HG02678 (cell line): ENCODE results near the gene ZC3H7B.
A peak's percentile ranks its signal among the peaks of the same experiment; 100 is the strongest.

Experiments used
- ATAC-seq: cut with Tn5 transposase; IDR thresholded peaks from one replicate; pipeline ENCODE4 v1.9.1; 2021; ENCODE audit warnings: mild to moderate bottlenecking, moderate library complexity; ENCODE audit not compliant: unreplicated experiment

The ZC3H7B gene

DNA sequence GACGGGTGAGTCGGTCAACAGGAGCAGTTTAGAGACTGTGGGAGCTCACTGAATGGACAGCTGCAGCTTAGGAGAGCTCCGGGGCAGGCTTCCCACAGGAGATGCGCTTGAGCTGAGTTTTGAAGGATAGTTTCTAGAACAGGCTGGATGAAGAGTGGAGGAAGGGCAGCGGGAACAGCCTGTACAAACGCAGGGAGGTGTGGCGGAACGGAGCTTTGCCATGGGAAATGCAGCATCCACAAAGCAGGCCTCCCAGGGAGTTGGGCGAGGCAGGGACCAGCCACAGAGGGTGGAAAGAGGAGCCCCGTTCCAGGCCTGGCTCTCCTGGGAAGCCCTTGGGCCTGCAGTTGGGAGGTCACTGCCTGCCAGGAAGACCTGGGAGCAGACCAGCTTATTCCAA lies 53.7 kb downstream of the ZC3H7B start:
- no peak for ATAC-seq

DNA sequence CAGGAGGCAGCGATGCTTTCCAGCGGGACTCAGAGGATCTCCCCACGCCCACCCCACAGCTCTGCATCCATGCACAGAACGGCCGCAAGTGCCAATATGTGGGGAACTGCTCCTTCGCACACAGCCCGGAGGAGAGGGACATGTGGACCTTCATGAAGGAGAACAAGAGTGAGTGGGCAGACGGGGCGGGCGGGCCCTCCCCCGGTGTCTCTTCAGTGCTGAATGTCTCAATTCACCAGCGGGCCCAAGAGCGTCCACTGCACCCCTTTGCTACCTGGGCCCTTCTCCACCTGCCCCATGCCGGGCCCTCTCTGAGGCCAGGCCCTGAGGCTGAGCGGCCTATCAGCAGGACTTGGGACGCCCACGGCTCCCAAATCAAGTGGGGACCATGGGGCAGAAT lies 54.6 kb downstream of the ZC3H7B start:
- ATAC-seq: no peak

DNA sequence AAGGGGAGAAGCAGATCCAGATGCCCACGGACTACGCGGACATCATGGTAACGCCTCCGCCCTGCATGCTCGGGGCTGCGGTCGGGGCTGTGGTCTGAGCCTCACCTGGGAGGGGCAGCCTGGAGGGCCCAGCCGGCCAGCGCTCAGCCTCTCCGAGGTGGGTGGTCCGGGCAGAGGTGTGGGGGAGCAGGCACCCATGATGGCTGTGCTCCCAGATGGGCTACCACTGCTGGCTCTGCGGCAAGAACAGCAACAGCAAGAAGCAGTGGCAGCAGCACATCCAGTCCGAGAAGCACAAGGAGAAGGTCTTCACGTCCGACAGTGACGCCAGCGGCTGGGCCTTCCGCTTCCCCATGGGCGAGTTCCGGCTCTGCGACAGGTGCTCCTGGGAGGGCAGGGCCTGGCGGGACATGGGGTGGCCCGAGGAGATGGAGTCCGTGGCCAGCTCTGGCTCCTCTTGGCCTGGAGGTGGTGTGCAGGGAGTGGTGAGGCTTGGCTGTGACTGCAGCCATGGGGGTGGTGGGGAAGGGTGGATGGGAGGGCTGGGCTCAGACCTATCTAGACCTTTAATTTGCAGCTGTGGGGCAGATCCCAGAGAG lies 55.2 kb downstream of the ZC3H7B start:
- no peak for ATAC-seq

DNA sequence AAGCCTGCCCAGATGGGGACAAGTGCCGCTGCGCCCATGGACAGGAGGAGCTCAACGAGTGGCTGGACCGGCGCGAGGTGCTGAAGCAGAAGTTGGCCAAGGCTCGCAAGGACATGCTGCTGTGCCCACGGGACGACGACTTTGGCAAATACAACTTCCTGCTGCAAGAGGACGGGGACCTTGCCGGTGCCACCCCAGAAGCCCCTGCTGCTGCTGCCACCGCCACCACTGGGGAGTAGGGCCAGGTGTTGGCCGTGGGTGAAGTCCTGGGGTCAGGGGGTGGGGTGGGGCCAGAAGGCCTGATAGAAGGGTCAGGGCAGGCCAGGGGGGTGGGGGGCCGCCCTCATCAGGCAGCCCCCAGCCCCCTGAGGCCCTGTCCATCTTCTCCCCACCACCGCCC lies 55.9 kb downstream of the ZC3H7B start:
- ATAC-seq: no peak

DNA sequence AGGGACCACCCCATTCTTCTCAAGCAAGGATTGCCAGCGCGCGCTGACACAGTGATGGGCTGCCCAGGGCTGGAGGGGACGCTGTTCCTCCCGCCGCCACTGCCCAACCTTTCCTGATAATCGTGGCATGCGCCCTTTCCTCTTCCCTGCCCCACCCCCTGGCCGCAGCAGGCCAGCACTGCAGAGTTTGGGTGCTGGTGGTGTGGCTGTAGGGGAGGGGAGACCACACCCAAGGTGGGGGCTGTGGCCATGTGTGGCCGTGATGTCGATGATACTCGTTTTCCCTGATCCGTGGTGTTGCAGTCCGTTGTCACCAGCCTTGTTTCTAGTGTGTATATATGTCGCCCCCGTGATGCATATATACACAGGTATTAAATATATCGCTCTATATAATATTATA lies 57.6 kb downstream of the ZC3H7B start:
- no peak for ATAC-seq

DNA sequence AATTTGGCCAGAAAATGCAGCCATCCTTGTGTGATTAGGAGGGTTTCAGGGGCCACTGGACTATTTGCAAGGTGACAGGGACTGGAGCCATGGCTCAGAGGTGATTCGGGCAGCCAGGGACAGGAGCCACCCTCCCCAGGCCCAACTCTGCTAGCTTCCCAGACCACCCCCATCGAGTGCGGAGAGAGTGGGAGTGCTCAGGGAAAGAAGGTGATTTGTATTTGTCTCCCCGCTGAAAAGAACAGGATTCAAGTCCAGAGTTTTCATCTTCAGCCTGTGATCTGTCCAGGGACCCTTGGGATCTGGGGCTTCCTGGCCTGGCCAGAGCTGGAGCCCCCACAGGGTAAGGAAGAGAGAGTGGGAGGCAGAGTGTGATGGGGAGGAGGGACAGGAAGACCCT lies 58.1 kb downstream of the ZC3H7B start:
- no peak for ATAC-seq

DNA sequence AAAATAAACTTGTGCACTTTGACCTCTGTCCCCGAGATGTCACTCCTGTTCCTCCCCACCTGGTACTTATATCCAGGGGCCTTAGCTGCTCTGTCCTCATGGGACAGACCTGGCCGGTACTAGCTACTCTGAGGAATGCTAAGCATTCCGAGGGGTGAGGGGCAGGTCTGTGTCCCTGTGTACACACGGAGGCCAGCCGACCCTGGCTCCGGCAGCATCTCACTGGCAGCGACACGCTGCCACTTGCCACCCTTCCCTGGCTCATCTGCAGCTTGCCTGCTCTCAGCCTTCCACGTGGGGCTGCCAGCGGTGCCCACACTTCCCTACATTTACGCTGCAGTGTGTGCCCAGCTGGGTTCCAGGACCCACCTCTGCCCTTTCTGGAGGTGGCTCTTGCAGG lies 58.8 kb downstream of the ZC3H7B start:
- no peak for ATAC-seq

DNA sequence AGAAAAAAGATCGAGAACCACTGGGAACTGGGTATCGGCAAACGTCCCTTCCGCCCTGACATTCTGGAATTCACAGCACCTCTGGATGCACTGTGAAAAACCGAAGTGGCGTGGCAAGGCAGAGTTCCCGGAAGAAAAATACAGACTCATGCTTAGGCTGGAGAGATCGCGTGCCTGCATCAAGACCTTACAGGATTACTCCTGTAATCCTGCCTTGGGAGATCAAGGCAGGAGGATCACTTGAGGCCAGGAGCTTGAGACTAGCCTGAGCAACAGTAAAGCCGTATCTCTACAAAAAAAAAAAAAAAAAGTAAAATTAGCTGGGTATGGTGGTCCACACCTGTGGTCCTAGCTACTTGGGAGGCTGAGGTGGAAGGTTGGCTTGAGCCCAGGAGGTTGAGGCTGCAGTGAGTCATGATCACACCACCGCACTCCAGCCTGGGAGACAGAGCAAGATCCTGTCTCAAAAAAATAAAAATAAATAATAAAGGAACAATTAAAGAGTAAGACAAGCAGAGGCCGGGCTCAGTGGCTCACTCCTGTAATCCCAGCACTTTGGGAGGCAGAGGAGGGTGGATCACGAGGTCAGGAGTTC lies 60.5 kb downstream of the ZC3H7B start:
- no peak for ATAC-seq

DNA sequence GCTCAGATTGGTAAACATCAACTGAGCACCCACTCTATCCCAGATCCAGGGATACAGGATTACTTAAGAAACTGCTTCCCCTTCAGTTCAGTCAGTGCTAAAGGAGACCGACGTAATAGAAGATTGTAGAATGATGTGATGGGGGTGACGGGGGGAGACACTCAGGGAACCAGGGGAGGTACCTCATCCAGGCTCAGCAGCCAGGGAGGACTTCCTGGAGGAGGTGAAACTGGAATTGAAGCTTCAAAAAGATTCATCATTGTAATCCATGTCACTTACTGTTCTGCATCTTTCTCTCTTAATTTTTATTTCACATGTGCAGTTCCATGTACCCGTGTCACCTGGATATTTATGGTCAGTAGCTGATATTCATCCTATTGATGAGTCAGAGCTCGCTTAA lies 61.3 kb downstream of the ZC3H7B start:
- no peak for ATAC-seq

DNA sequence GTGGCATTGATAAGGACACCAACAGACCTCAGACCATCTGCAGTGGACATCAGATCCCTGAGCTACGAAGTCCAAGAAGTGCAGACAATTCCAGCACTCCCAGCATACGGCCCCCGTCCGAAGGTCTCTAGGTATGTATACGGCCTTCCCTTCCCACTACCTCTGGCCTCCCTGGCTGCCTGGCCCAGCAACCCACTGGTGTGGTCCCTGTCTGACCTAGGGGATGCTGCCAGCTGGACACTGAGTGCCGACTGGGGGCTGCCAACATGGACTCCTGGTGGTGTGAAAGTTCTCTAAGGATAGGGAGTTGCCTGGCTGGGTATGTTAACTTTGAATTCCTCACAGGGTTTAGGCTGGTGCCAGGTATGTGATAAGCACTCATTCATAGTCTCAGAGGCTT lies 62.9 kb downstream of the ZC3H7B start:
- no peak for ATAC-seq

DNA sequence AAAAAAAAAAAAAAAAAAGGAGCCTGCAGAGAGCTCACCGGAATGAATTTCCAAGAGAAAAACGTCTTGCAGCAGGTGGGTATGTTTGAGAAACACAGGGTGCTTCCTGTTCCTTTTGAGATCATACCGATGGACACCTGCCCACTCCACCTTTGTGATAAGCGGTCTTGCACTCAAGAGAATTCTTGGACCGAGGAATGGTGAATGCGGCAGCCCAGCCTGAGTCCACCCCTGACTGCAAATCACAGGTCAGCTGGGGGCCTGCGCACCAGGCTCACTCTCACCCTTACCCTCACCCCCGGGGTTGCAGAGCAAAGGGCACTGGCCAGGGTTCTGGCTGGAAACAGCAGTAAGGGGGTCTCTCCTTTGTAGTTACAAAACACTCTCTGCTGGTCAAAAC lies 63.6 kb downstream of the ZC3H7B start:
- no peak for ATAC-seq

DNA sequence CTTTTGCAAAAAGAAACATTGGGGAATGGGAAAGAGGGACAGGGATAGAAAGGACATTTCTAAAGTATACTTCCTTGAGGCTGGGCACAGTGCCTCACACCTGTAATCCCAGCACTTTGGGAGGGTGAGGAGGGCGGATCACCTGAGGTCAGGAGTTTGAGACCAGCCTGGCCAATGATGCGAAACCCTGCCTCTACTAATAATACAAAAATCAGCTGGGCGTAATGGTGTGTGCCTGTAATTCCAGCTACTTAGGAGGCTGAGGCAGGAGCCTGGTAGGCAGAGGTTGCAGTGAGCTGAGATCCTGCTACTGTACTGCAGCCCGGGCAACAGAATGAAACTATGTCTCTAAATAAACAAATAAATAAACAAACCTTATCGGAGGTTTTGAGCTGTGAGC lies 64.1 kb downstream of the ZC3H7B start:
- ATAC-seq: no peak

DNA sequence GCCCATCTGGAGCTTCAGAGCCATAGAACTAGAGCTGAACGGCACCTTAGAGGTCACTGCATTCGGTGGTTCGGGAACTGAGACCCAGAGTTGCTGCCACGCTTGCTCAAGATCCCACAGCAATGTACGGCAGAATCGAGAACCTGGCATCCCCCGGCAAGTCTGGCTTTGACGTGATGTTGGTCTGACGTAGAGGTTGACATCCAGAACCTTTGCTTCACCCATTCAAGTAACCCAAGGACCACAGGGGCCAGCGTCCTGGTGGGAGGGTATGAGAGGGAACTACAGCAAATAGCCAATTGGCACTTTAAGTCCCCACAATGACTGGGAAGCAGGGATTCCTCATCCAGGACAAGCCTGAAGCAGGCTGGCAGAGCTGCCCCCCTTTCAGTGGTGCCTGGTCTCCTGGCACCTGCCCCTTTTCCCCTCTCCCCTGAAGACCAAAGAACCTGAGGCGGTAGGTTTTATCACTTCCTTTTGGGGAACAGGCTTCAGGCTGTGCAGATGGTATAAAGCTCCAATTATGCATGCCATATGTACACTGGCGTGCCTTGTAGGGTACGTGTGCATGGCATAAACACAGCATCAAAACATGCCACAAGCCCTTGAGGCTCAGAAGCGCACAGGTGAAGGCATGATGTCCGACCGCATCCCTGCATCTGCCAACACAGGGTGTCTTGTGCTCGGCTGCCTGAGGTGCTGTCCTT lies 65.2 kb downstream of the ZC3H7B start:
- no peak for ATAC-seq

DNA sequence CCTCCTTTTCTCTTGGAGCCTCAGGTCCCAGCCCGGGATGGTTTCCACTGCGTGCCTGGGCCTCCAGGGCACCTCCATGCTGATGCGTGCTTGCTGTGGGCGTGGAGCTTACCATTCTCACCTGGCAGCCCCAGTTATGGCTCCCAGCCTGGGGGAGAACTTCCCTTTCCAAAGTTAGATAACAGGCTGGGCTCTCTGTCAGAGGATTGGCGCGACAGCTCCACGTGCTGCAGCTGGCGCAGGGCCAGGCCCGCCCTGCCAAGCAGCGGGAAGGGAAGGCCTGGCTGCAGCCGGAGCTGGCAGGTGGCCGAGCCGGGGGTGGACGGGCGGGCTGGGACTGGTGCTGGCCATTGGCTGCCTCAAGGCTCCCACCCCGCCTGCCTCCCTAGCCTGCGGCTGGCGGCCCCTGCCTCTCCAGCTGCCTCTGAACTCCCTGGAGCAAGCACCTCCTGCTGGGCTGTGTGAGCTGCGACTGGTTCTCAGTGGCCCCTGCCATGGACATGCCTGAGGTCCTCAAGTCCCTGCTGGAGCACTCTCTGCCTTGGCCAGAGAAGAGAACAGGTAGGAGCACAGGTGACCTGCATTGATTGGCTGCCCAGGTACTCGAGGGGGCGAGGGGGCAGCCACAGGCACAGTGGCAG lies 65.8 kb downstream of the ZC3H7B start:
- no peak for ATAC-seq

DNA sequence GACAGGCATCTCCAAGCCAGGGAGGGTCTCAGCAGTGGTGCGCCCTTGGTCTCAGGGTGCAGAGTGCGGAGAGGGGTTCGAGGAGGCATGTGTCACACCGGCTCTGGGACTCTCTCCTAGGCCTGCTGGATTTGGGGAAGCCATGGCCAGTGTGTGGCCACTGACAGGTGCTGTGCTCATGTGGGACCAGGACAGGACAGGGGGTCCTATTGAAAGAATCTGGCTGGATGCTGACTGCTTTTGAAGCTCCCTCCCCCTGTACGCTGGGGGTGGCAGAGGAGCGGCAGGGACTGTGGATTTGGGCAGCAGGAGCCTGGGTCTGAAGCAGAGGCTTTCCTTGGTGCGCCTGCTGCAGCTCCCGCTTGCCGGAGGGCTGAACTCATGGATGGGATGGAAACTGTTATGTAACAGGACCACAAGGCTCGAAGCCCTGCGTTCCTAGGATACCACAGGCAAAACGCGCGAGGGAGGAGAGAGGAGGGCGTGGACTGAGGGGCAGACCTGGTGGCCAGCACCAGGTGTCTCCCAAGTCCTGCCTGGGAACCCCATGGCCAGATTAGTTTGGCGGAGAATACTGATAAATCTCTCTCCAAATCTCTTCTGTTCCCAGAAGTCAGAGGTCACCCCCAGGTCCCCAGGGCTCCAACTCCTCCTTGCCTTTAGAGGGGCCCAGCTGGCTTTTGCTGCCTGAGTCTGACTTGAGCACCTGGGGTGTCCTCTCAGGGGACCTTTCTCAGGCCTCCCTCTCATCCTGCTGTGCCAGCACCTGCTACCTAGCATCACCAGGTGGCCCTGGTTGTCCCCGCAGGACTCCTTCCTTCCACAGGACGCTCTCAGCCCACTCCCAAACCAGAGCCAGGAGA lies 66.6 kb downstream of the ZC3H7B start:
- ATAC-seq: no peak

DNA sequence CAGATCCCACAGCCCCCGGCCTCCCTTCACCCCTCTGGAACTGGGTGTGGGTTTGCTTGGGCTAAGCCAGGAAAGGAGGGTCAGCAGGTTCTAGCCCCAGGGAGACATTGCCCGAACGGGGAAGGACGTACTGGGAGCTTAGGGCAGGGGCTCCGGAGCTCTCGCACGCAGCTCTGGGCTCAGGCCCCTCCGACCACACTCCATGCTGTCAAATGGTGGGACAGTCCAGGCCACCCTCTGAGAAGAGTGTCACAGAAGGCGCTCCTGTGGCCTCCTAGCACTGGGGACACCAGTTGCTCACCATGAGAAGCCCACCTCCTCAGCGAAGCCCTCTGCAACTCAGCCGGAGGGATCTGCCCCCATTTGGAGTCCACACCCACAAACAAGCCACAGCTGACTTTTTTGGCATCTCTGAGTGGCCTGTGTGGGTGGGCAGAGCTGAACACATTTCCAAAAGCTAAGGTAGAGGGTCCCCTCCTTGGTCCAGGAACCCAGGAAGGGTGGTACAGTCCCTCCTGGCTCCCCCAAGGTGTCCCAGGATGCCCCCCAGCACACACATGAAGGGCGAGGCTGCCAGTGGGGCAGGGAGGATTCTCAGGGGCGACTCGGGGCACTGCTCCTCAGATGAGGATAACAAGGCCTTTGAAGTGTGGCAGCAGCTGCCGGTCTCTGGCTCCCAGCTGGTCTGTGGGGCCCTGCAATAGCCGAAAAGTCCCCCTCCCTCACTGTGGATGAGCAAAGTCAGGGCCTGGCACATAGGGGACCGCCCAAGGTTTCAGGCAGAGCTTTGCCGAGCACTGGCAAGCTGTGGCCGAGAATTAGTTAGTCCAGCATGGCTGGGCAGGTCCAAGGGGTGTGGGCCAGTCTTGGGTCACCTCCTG lies 67.5 kb downstream of the ZC3H7B start:
- no peak for ATAC-seq

DNA sequence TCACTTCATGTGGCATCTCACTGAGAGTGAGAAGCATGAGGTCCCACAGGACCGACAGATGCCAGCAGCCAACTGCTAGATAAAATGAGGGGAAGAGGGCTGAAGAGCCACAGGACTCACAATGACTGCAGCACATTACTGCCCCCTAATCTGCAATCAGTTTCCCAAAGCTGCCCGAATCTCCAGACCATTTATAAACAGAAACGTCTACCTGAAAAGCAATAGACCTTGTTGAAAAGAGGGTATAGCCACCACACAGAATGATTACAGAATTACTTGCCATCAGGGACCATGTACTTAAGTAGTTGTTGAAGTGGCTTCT lies 68.1 kb downstream of the ZC3H7B start:
- ATAC-seq: no peak

DNA sequence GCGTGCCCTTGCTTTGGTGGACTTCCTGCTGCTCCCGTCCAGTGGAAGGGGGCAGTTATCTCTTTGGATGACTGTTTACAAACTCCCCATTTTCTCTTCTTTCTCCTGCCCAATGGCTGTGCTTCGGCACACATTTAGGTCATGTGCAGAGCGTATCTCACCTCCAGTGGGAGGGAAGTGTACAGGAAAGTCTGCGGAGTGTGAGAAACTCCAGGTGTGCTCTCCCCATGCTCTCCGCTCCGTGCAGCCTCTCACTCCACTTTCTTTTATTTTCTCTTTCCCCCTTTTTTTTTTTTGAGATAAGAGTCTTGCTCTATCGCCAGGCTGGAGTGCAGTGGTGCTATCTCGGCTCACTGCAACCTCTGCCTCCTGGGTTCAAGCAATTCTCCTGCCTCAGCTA lies 68.5 kb downstream of the ZC3H7B start:
- no peak for ATAC-seq

DNA sequence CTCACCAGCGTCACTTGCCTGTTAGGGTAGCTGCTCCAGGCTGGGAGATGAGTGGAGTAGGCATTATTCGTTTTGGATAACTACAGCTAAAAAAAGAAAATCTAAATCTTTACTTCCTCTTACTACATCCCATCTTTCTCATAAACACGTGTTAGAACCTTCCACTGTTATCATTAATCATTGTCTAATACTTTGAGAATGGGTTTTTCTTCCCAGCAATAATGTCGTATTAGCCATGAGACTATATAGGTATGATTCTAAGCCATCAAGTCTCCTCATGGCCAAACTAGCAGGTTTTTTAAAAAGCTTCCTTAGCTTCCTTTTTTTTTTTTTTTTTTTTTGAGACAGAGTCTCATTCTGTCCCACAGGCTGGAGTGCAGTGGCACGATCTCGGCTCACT lies 76.5 kb downstream of the ZC3H7B start:
- no peak for ATAC-seq

DNA sequence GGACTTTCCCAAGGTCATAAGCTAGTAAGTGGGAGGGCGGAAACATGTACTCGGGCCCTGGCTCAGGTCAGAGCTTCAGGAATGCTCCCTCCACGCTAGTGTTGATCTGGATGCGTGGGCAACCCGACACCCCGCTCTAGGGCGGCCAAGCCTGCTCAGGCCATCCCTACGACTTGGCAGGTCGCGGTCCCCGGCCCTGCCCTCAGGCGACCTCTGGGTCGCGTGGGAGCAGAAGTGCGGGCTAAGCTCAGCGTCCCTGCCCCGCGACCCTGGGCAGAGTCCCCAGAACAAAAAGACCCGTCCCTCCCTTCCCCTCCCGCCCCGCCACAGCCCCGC lies 79.6 kb downstream of the ZC3H7B start:
- peak; percentile 4 for ATAC-seq
